HG03575 (cell line): ENCODE data around the gene KCNK18.
A peak's percentile ranks its signal among the peaks of the same experiment; 100 is the strongest.

Source experiments
- ATAC-seq: cut with Tn5 transposase; IDR thresholded peaks from one replicate; pipeline ENCODE4 v1.9.1; 2021; ENCODE audit not compliant: unreplicated experiment, insufficient number of reproducible peaks, low FRiP score; ENCODE audit errors: extremely low read depth

Gene KCNK18

DNA sequence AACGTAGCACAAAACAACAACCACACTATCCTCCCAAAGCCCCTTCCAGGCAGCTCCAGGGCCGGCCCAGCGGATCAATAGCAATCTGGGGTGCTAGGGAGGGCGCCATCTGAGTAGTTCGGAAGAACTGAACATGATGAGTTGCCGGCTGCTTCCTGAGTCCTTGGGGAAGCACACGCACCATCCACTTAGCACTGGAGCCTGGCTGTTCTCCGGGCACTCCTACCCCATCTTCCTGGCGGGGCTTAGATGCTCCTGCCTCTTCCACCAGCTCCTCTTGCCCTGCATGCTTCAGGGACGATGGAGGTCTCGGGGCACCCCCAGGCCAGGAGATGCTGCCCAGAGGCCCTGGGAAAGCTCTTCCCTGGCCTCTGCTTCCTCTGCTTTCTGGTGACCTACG lies at the start of gene KCNK18:
TSS of gene KCNK18 (plus strand) at position 301 of the 400 bp plus-strand sequence. CDS start at position 301, 0 bp downstream.
- no peak for ATAC-seq

DNA sequence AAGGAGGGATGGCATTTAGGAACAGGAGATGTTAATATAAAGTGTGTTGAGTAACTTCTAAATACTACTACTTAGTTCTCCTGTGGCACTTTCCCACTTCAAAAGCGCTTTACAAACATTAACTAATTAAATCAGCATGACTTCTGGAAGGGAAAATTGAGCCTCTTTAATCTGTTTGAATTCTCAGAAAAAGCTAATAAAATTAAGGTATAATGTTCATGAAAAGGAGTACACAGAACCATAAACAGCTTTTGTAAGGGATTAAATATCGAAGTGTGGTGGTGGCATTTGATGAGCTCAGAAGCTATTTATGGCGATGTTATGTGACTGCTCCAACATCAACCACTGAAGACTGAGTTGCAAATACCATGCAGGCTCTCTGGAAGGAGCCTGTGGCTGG lies 49.0 kb upstream of the KCNK18 start:
- ATAC-seq, result no peak

DNA sequence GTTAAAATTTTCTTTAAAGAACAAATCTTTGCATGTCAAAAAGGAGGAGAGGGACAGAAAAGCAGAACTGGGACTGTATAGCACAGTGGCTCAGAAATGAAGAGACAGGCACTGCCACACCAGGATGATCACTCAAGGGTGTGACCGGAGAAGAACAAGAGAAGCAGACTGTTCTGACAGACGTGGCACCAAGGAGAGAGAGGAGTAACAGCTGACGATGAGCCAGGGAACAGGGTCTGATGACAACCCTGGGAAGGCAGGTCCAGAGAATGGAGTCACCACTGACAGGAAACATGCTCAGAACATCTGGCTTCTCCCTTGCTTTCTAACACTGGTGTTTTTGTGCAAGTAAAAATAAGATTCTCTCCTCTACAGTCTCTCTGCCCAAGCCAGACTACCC lies 44.6 kb upstream of the KCNK18 start:
- no peak for ATAC-seq

DNA sequence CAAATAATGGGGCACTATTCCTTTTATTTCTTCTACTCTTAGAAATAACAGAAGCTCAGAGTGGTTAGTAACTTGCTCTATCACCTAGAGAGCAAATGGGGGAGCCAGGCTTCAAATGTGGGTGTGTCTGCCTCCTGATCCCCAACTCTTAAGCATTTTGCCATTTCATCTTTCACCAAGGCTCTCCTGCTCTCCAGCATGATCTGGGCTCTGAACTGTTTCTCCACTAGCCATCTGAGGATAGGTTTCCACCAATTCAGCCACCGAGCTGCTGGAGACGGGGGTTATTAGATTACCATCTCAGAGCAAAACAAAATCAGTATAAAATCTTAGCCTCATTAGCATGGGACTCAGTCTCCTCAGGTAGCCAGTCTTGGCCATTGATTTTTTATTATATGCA lies 39.0 kb upstream of the KCNK18 start:
- ATAC-seq, result no peak

DNA sequence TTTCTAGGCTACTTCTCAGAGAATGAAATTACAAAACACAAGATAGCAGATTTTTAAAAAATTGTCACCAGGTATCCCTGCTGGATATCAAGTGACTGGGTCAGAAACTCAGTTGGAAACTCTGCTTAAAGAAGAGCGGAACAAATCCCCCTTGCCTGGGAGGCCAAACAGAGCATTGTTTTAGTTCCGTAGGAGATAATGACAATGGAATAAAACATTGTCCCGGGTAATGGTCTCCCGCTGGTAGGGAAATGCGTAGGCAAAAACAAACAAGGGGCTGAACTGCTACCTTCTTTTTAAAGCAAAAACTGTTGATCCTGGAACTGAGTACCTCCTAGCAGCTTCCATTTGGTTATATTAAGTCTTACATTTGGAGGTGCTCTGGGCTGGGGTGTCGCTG lies 37.9 kb upstream of the KCNK18 start:
- ATAC-seq, result no peak

DNA sequence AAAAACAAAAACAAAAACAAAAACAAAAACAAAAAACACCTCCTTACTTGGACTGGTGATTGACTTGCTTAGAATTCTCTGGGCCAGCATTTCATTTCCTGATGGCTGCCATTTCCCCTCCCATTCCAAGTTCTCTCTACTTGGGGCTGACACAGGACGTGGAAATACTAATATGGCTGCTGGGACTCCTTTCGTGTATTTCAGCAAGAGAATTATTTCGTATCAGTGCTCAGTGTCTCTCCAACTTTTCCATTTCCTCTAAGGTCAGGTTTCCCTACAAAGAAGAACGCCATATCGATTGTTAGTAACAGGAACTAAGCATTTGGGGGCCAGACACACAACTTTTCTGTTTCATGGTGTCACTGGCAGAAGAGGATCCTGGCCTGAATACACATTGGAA lies 36.7 kb upstream of the KCNK18 start:
- ATAC-seq, result no peak

DNA sequence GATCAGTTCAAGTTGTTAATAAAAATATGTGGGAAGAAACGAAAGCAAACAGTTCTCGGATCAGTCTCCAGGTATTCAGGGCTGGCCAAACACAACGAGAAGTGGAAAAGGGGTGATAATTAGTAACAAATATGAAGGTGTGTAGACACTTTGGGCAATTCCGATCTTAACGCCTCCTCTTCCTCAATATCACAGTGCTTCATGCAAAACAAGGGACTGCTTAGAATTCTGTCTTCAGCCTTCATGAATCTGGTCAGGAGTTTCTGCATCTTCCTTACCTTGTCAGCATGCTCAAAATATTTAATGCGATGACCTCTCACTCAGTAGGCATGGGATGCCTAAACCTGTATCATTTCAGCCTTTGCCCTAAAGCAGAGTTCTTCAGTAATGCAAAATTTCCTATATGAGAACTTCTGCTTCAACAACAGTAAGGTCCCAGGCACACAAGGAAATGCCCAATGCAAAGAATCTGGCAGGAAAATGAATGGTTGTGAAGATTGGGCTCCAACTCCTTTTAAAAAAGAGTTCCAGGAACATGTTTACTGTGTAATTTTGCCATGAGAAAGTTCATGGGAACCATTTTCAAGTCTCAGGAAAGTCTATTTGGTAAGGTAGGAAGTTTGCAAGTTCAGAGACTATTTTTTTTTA lies 35.8 kb upstream of the KCNK18 start:
- ATAC-seq, result no peak

DNA sequence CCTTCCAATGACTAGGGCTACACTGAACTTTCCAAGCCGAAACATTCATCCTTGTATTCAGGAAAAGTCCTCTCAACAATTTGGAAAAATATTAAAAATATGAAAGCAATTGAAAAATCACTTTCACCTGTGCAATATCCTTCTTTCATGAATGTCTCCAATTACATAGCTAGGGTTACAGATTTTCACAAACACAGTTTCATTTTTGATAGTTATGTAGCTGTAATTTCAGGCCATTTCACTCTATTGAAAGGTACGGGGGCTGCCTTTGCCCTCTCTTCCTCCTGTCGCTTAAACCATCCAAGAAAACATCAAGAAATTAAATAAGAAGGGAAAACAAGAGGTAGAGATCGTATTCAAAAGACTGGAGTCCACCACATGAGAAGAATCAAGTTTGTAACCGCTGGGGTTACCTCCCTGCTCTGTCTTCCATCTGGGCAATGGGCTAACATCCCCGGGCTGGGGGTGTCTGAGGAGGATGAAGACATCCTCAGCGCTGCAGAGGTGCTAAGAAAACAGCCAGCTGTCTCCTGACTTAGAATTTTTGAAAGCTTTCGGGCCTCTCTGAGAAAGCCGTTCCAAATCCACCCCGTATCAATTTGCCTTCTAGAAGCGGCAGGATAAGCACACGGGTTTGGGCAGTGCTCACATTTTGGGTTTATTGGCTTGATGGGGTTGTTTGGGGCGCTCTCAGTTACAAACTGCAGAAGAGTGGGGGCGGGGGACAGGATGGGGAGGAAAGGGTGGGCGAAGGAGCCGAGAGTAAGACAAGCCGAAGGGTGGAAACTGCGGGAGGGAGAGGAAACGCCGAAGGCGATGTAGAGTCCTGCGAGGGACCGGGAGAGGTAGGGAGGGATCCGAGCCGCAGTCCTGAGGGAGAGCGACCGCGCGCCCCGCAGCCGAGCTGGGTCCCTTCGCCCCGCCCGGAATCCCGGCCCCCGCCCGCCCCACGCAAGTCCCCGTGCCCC lies 34.9 kb upstream of the KCNK18 start:
- no peak for ATAC-seq

DNA sequence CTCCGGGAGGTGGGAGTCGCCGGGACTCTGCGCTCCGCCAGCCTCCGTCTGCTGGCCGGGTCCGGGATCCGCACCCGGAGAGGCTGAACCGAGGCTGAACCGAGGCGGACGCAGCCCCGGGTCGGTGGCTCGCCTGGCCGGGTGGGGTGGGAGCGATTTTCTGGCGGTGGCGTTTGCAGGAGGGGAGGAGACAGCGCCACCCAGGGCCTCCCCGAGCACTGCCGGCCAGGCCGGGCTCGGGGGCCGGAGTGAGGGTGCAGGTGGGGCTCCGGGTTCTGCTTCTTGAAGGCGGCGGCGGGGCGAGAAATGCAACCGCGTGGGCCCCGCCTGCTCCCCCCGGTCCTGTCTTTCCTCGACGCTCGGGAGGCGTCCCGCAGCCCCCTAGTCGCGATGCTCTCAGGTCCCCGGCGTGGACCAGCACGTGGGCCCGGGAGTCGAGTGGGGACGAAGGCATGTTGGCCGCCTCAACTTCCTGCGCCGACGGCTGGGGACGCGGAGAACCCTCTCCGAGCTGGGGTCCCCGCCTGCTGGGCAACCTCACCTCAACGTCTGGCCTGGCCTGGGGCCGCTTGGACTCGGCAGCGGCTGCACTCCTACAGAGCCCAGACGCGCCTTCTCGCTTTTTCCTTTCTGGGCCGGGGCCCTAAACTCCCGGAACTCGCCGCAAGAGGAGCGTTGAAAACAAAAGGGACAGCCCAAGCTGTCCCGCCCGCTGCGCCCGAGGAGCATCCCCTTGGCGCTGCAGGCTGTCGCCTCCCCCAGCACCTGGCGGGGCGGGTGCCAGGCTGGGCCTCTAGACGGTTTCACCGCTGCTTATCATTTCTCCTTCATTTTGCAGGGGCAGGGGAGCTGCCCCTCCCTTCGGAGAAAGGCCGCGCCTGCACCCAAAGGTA lies 34.0 kb upstream of the KCNK18 start:
- no peak for ATAC-seq

DNA sequence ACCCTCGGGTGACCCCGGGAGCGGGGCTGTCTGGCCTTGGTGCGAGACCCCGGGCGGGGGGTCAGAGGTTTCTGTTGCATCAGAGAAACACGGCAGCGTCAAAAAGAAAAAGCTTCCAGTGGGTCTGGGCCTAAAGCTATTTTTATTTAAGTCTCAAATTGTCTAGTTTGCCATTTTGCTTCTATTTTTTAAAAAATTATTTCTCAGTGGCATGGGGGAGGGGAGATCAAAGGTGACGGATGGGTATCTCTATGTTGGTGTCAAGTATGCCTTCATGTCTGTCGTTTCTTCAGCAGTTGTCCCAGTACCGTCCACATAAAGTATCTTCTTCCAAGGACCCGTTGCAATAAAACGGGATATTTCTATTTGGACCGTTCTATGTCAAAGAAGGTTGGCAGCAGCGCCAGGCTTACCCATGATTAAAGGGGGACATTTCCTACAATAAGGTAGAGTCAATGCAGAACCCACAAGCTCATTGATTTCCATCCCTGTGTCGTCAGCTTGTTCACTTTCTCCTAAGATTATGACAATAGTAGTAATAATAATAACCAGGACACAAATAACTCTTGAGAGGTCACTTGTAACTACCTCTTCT lies 33.2 kb upstream of the KCNK18 start:
- no peak for ATAC-seq

DNA sequence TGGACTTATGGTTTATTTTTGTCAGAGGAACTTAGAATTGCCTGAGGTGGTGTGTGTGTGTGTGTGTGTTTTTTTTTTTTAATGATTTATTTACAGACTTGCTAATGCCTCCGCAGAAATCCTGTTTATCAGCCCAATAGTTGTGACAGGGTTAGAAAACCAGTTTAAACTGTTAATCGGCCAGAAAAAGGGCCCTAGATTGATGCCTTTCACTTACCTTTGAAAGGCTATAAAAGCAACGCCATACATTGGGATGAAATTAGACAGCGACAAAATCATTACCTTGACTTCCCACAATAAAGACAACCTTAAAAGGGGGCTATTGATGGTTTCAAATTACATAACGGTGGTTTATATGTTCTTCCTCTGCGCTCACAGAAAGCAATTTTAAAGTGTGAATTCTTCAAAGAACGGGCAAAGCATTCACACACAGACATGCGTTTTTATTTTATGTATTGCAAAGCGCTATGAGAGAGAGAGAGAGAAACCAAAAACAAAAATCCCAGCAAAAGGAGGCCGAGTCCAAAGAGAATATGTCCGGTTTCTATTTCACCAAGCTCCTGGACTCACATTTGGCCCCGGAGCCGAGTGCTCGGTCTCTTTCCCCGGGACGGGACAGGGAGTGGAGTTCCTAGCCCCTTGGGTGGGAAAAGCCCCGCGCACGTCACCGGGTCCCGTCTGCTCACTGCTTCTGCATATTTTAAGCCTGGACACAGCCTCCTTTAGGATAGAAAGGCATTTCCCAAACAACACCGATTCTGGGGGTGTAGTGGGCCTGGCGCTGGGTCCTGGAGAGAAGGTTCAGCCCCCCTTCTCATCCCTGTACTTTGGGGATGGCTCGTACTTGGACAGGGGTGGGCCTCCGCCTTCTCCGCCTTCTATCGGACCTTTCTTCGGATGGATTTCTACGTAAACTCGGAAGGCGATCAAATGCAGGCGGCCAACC lies 32.4 kb upstream of the KCNK18 start:
- ATAC-seq, result no peak

DNA sequence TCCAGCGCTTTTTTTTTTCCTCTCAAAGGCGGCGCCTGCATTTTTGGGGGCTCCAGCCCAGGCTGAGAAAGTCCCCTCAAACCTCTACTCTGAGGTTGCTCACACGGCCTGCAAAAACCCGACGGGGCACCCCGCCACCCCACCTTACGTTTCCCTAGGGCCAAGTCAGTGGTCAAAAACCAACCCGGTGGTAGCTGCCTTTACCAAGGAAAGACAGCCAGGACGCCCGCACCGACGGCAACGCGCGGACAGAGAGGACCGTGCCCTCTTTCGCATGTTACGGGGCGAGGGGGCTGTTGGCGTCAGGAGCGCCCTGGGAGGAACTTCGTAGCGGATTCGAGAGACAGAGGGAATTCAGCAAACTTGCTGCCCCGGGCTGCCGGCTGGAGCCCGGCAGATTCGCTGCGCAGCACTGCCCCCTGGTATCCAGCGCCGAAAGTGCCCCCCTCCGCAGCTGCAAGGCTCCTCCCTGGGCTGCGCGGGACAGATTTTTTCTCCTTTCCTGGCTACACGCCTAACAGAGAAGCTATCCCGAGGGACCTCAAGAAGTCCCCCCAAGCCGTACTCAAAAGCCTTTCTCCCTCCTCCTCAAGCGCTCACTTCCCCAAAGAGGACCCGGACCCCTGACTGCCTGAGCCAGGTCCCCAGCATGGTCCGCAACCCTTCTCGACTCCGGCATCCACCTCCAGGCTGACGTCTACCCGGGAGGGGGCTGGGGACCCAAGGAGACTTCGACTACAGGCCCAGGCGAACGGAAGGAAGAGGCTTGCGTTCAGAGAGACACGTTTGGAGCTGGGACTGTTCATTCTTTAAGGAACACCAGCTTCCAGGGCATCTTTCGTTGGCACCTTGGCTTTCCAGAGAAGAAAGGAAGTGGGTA lies 31.5 kb upstream of the KCNK18 start:
- ATAC-seq, result no peak

DNA sequence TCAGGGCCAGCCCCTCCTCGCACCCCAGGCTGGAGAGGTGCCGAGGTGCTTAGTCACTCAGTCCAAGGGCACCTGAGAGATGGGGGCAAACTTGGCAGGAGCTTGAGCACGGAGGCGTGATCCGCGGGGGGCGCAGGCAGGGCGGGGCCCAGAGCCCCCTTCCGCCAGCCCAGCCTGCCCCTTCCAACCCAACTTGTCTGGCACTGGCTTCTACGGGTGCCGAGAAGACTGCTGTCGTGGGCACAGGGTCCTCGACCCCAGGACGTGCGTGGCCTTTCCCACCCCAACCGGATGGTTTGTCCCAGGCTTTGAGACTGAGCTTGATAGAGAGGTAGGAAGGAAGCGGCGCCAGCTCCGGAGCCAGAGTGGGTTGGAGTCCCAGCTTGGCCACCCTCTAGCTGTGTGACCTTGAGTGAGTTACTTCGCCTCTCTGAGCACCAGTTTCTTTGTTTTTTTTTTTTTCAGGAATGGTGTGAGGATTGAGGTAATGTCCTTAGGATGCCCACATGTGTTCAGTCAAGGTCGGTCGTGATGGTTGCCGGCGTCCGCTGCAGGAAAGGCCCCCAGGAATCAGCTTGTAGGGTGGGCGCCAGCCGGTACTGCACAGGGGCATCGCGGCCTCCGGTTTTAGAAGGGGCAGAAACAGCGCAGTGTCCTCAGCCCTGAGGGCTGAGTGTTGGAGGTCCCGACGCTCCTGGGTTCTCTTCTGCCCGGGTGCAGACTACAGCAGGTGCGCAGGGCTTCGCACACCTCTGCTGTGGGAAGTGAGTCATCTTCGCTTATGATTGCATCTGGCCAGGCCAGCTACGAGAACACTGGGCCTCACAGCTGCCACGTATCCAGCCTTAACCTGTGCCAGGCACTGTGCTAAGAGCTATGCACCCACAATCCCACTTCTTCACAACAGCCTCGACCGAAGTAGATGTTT lies 30.6 kb upstream of the KCNK18 start:
- ATAC-seq, result no peak

DNA sequence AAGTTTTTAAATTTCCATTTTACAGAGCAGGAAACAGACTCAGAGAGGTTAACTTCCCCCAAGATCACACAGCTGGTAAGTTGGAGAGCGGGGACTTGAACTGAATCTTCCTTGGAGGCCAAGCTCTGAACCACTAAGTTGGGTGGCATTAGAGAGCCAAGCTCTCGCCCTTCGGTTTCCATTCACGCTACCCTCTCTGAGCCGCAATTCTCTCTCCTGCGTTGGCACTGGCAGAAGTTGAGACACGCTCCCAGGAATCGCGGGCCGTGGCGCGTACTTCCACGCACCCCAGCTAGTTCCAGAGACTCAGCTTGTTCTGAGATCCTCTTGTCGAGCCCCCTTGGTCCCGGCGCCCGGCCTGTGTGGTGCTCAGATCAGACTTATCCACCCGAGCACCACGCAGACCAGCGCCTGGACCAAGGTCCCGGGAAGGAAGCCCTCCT lies 29.9 kb upstream of the KCNK18 start:
- no peak for ATAC-seq

DNA sequence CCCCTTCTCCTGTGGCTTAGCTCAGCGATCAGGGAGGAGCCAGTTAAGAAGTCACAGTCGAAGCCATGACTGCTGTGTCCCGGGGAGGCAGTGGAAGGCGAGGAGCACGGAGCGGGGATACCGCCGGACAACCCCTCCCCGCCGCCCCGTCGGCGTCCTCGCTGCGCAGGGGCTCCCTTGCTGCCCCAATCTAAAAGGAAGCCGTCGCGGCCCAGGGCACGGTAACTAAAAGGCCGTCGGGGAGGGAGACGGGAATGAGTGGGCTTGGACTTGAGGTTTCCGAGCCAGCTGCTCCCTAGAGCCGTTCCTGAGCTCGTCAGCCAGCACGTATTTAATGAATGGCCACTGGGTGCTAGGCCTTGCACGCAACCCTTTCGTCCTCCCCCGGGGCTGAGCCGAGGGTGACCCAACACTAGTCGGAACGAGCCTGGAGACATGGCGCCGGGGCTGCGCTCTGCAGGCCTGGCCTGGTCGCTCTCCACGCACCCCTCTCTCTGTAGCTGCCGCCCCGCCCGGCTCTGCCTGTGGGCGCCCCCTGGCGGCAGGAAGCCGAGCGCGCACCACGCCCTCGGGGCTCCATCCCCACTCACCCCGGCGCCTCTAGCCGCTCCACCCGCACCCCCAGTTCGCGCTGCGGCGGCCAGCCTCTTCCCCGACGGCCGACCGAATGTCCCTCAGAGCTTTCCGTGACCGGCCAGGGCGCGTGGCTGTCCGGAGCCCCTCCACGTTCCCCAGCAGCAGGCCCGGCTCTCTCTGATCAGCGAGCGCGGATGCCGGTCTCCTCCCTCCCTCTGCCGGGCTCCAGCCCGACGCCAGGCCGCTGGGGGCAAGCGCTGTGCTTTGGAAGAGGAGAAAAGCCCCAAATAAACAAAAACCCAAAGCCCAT lies 29.3 kb upstream of the KCNK18 start:
- ATAC-seq, result peak; percentile 88
